Measurements from ENCODE around the gene TNK2.

Gene TNK2

GRCh38 chr3:195895078-195895860 lies 13.1 kb downstream of the TNK2 start:
- H3K79me2 ChIP-seq (ENCODE audit: insufficient read depth, low read length) = peaks cover 10% of the 10 kb centered on the region

GRCh38 chr3:195893916-195894465 lies 14.4 kb downstream of the TNK2 start:
- H3K9ac ChIP-seq (ENCODE audit: low read length) = peak overlapping the region; percentile 73; the same call in 1 of the 2 replicates
- peak overlapping the region; percentile 93 for H3K27ac ChIP-seq (ENCODE audit: low read depth, low read length, poor library complexity, severe bottlenecking)
- no peaks in the 10 kb centered on the region for H3K27me3 ChIP-seq (ENCODE audit: insufficient read depth, low read length)
- H3K4me1 ChIP-seq (ENCODE audit: insufficient read depth, low read length, severe bottlenecking) = peaks cover 61% of the 10 kb centered on the region
- H3K9me2 ChIP-seq (ENCODE audit: low read depth, low read length) = no peaks in the 10 kb centered on the region
- H3K4me2 ChIP-seq (ENCODE audit: low read length) = peak overlapping the region; percentile 89
- H3K79me2 ChIP-seq (ENCODE audit: insufficient read depth, low read length) = peaks cover under 1% of the 10 kb centered on the region; the same call in 1 of the 2 replicates
- no peaks in the 10 kb centered on the region for H4K20me1 ChIP-seq (ENCODE audit: insufficient read depth, low read length)
- H3F3A ChIP-seq (ENCODE audit: insufficient read depth, low read length) = no peaks in the 10 kb centered on the region
- peaks cover 8% of the 10 kb centered on the region; the same call in 1 of the 2 replicates for H3K36me3 ChIP-seq (ENCODE audit: insufficient read depth, low read length)
- H3K4me3 ChIP-seq (ENCODE audit: low read depth, low read length, poor library complexity, severe bottlenecking) = peak overlapping the region; percentile 74
- H3K9me3 ChIP-seq (ENCODE audit: low read length) = no peaks in the 10 kb centered on the region
- H2AFZ ChIP-seq (ENCODE audit: low read length) = no peak overlapping the region
- TF ChIP-seq CTCF (IDR thresholded peaks at IDR 0.05; ENCODE audit: low read length) (no peak), EZH2 (IDR thresholded peaks at IDR 0.05; ENCODE audit: borderline replicate concordance, low read length) (no peak)

More at GRCh38 chr3:195895078-195895860, 13.1 kb downstream of the TNK2 start:
- Histone ChIP-seq H3K27ac (ENCODE audit: low read depth, low read length, poor library complexity, severe bottlenecking) (peak overlapping the region; percentile 93), H3K4me3 (ENCODE audit: low read depth, low read length, poor library complexity, severe bottlenecking) (peak overlapping the region; percentile 74), H3K27me3 (ENCODE audit: insufficient read depth, low read length) (no peaks in the 10 kb centered on the region), H3K36me3 (ENCODE audit: insufficient read depth, low read length) (peaks cover 8% of the 10 kb centered on the region; the same call in 1 of the 2 replicates), H2AFZ (ENCODE audit: low read length) (no peak overlapping the region), H3K4me2 (ENCODE audit: low read length) (peak overlapping the region; percentile 89), H3F3A (ENCODE audit: insufficient read depth, low read length) (no peaks in the 10 kb centered on the region), H3K4me1 (ENCODE audit: insufficient read depth, low read length, severe bottlenecking) (peaks cover 67% of the 10 kb centered on the region), H3K9me3 (ENCODE audit: low read length) (no peaks in the 10 kb centered on the region), H3K9ac (ENCODE audit: low read length) (peak overlapping the region; percentile 73), H4K20me1 (ENCODE audit: insufficient read depth, low read length) (no peaks in the 10 kb centered on the region), H3K9me2 (ENCODE audit: low read depth, low read length) (no peaks in the 10 kb centered on the region)
- TF ChIP-seq CTCF (IDR thresholded peaks at IDR 0.05; ENCODE audit: low read length) (peak; percentile 73), EZH2 (IDR thresholded peaks at IDR 0.05; ENCODE audit: borderline replicate concordance, low read length) (no peak)

- Histone ChIP-seq H3K4me3 (ENCODE audit: low read depth, low read length, poor library complexity, severe bottlenecking) (peak overlapping the region; percentile 18), H3K9me3 (ENCODE audit: low read length) (no peaks in the 10 kb centered on the region), H3K9me2 (ENCODE audit: low read depth, low read length) (no peaks in the 10 kb centered on the region), H3K79me2 (ENCODE audit: insufficient read depth, low read length) (no peaks in the 10 kb centered on the region), H4K20me1 (ENCODE audit: insufficient read depth, low read length) (no peaks in the 10 kb centered on the region), H3F3A (ENCODE audit: insufficient read depth, low read length) (no peaks in the 10 kb centered on the region), H3K36me3 (ENCODE audit: insufficient read depth, low read length) (peaks cover 11% of the 10 kb centered on the region; the same call in 1 of the 2 replicates), H3K4me2 (ENCODE audit: low read length) (peak overlapping the region; percentile 89), H3K4me1 (ENCODE audit: insufficient read depth, low read length, severe bottlenecking) (peaks cover 60% of the 10 kb centered on the region), H3K27me3 (ENCODE audit: insufficient read depth, low read length) (no peaks in the 10 kb centered on the region), H3K9ac (ENCODE audit: low read length) (peak overlapping the region; percentile 52; the same call in 1 of the 2 replicates), H3K27ac (ENCODE audit: low read depth, low read length, poor library complexity, severe bottlenecking) (peak overlapping the region; percentile 93), H2AFZ (ENCODE audit: low read length) (no peak overlapping the region)
- TF ChIP-seq EZH2 (IDR thresholded peaks at IDR 0.05; ENCODE audit: borderline replicate concordance, low read length) (no peak), CTCF (IDR thresholded peaks at IDR 0.05; ENCODE audit: low read length) (no peak)
Measured at GRCh38 chr3:195893516-195893915, 14.8 kb downstream of the TNK2 start.
